GM15510 (cell line): ENCODE data around the gene SYNGR4.

Experiments used
- POLR2A ChIP-seq: IDR thresholded peaks from 3 replicates; pipeline ENCODE4 v1.6.1; 2011; ENCODE audit warnings: borderline replicate concordance; ENCODE audit not compliant: insufficient read length; ENCODE audit errors: extremely low read depth

Gene SYNGR4

DNA sequence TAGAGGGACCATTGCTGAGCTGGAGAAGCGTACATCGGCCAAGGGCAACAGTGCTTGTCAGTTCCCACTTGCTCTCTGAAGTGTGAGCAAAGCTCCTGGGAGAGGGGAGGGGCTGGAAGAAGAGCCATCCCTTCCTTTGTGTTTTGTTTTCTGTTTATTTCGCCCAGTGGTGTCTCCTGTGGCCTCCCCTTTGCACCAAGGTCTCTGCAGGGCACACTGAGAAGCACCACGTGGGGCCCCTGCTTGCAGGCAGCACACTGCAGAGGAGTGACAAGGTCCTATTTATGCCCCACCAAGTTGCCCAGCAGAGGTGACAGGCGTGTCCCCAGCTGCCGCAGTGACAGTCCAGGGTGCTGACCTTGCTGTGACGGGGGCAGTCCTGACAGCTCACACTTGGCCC lies 53.3 kb downstream of the SYNGR4 start:
- no peak for TF ChIP-seq POLR2A

GRCh38 chr19:48418317-48419064 lies 54.3 kb downstream of the SYNGR4 start:
- no peak for TF ChIP-seq POLR2A

DNA sequence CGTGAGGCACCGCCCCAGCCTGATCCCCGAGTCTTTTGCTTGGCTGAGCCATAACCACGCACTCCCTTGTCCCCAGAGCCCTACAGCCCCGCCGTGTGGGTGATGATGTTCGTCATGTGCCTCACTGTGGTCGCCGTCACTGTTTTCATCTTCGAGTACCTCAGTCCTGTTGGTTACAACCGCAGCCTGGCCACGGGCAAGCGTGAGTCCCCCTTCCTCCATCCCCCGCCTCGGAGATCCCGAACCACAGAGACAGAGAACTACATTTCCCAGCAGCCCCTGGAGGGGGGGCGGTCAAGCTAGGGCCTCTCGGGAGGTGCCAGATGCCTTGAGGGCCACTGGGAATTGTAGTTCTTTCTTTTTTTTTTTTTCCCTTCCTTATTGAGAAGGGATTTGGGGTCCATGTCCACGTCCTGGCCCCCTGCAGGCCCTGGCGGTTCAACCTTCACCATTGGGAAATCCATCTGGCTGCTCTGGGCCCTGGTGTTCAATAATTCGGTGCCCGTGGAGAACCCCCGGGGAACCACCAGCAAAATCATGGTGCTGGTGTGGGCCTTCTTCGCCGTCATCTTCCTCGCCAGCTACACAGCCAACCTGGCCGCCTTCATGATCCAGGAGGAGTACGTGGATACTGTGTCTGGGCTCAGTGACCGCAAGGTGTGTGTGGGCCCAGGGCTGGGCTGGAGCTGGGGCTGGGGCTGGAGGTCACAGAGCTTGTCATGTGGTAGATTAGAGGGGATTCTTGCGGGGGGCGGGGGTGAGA lies 55.2 kb downstream of the SYNGR4 start:
- TF ChIP-seq POLR2A, result no peak

DNA sequence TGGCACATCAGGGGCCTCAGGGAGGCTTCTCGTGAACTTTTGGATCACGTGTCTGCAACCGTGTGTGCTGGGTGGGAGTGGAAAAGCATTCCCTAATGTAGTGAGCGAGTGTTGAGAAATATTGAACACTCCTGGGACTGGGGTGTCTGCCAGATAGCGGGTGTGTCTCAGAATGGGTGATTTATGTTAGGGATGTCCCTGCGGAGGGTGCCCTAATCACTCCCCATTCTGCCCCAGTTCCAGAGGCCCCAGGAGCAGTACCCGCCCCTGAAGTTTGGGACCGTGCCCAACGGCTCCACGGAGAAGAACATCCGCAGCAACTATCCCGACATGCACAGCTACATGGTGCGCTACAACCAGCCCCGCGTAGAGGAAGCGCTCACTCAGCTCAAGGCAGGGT lies 57.4 kb downstream of the SYNGR4 start:
- no peak for TF ChIP-seq POLR2A

DNA sequence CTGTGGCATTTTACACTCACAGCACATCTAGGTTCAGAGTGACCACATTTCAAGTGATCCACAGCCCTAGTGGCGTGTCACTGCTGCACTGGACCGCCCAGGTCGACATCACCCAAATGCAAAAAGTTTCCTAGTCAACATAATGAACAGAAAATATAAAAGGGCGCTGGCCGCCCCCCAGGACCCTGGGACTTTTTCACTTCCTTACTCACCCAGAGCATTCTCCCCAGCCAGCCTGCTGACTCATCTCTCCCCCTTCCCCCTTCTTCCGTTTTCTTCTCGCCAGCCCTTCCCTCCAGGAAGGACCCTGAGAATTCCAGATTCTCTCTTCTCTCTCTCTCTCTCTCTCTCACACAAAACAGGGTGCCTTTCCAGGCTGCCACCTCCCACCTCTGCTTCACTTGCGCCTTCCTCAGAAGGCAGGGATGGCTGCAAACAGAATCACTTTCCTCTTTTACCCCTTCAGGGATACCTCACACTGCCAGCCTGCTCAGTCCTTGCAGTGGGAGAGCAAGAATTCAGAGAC lies 60.6 kb downstream of the SYNGR4 start:
- no peak for TF ChIP-seq POLR2A
